H9 (cell line): Measurements from ENCODE around the gene CARD8. TPM values are rescaled to one million over a fixed set of nuclear protein-coding genes. Genes with fewer than 3 reads are reported as not detected.

Experiments
- DNase-seq: peaks from one replicate; pipeline ENCODE4 v3.0.0-alpha.2; 2017
- H2AFZ ChIP-seq: one replicate; pipeline ENCODE4 v1.6.1; 2013; ENCODE audit warnings: mild to moderate bottlenecking, low read length, control low read depth, moderate library complexity
- H2AK5ac ChIP-seq: 2 replicates; pipeline ENCODE4 v1.6.1; 2013; ENCODE audit warnings: low read length, control low read depth, mixed read lengths; ENCODE audit not compliant: insufficient read length
- H2BK120ac ChIP-seq: one replicate; pipeline ENCODE4 v1.6.1; 2013; ENCODE audit warnings: low read depth, mild to moderate bottlenecking, low read length, control low read depth, inconsistent platforms; ENCODE audit not compliant: poor library complexity, severe bottlenecking
- H2BK12ac ChIP-seq: 2 replicates; pipeline ENCODE4 v1.6.1; 2013; ENCODE audit warnings: low read length, control low read depth, mixed read lengths, low read depth; ENCODE audit not compliant: insufficient read length
- H2BK15ac ChIP-seq: 2 replicates; pipeline ENCODE4 v1.6.1; 2013; ENCODE audit warnings: low read depth, low read length, control low read depth
- H2BK20ac ChIP-seq: one replicate; pipeline ENCODE4 v1.6.1; 2013; ENCODE audit warnings: low read depth, mild to moderate bottlenecking, low read length, control low read depth, inconsistent platforms; ENCODE audit not compliant: poor library complexity, severe bottlenecking
- H2BK5ac ChIP-seq: 2 replicates; pipeline ENCODE4 v1.6.1; 2013; ENCODE audit warnings: low read length, control low read depth, mixed read lengths; ENCODE audit not compliant: insufficient read length
- H3K14ac ChIP-seq: 2 replicates; pipeline ENCODE4 v1.6.1; 2013; ENCODE audit warnings: low read length, control low read depth; ENCODE audit not compliant: insufficient read depth
- H3K18ac ChIP-seq: 2 replicates; pipeline ENCODE4 v1.6.1; 2013; ENCODE audit warnings: low read depth, mild to moderate bottlenecking, mixed read lengths, low read length, control low read depth; ENCODE audit not compliant: insufficient read length
- H3K23ac ChIP-seq: 2 replicates; pipeline ENCODE4 v1.6.1; 2013; ENCODE audit warnings: low read length, control low read depth, mixed read lengths, low read depth; ENCODE audit not compliant: insufficient read length
- H3K23me2 ChIP-seq: 2 replicates; pipeline ENCODE4 v1.6.1; 2013; ENCODE audit warnings: low read depth, mild to moderate bottlenecking, mixed read lengths, low read length, control low read depth; ENCODE audit not compliant: insufficient read length, poor library complexity, severe bottlenecking
- H3K27ac ChIP-seq: 2 replicates; pipeline ENCODE4 v1.5.1; 2013; ENCODE audit warnings: low read length, control low read depth, mixed read lengths, low read depth; ENCODE audit not compliant: insufficient read length
- H3K27me3 ChIP-seq: 2 replicates; pipeline ENCODE4 v1.6.1; 2013; ENCODE audit warnings: low read length, control low read depth, inconsistent platforms; ENCODE audit not compliant: insufficient read depth
- H3K4ac ChIP-seq: 2 replicates; pipeline ENCODE4 v1.6.1; 2013; ENCODE audit warnings: low read depth, mild to moderate bottlenecking, control low read depth, inconsistent platforms, low read length, moderate library complexity
- H3K4me1 ChIP-seq: 2 replicates; pipeline ENCODE4 v1.6.1; 2013; ENCODE audit warnings: low read length, control low read depth, inconsistent platforms; ENCODE audit not compliant: insufficient read depth
- H3K4me2 ChIP-seq: 2 replicates; pipeline ENCODE4 v1.6.1; 2013; ENCODE audit warnings: low read length, control low read depth, mixed read lengths; ENCODE audit not compliant: insufficient read length, insufficient read depth
- H3K56ac ChIP-seq: 2 replicates; pipeline ENCODE4 v1.6.1; 2013; ENCODE audit warnings: low read depth, mild to moderate bottlenecking, mixed read lengths, low read length, control low read depth; ENCODE audit not compliant: insufficient read length
- H3K79me1 ChIP-seq: 2 replicates; pipeline ENCODE4 v1.6.1; 2013; ENCODE audit warnings: low read depth, mild to moderate bottlenecking, moderate library complexity, low read length, control low read depth, inconsistent platforms; ENCODE audit not compliant: insufficient read depth, poor library complexity, severe bottlenecking
- H3K79me2 ChIP-seq: 2 replicates; pipeline ENCODE4 v1.6.1; 2013; ENCODE audit warnings: low read length, control low read depth, inconsistent platforms; ENCODE audit not compliant: insufficient read depth
- H3K9ac ChIP-seq: 2 replicates; pipeline ENCODE4 v1.6.1; 2013; ENCODE audit warnings: low read length, control low read depth, mixed read lengths; ENCODE audit not compliant: insufficient read length; ENCODE audit errors: extremely low read depth
- H3K9me3 ChIP-seq: one replicate; pipeline ENCODE4 v1.6.1; 2013; ENCODE audit warnings: low read depth, low read length, inconsistent platforms; ENCODE audit not compliant: control insufficient read depth
- H3T11ph ChIP-seq: one replicate; pipeline ENCODE4 v1.6.1; 2013; ENCODE audit warnings: mild to moderate bottlenecking, low read length, control low read depth, inconsistent platforms
- H4K20me1 ChIP-seq: one replicate; pipeline ENCODE4 v1.6.1; 2013; ENCODE audit not compliant: control insufficient read depth, insufficient read length, insufficient read depth
- H4K5ac ChIP-seq: 2 replicates; pipeline ENCODE4 v1.6.1; 2013; ENCODE audit warnings: low read depth, mild to moderate bottlenecking, mixed read lengths, low read length, control low read depth; ENCODE audit not compliant: insufficient read length
- H4K8ac ChIP-seq: replicated peaks from 2 replicates; pipeline ENCODE4 v1.6.1; 2013; ENCODE audit warnings: low read length, control low read depth, mixed read lengths, low read depth; ENCODE audit not compliant: insufficient read length
- H4K91ac ChIP-seq: 2 replicates; pipeline ENCODE4 v1.6.1; 2013; ENCODE audit warnings: low read depth, mild to moderate bottlenecking, moderate library complexity, mixed read lengths, low read length, control low read depth; ENCODE audit not compliant: insufficient read length
- H3K27ac Mint-ChIP-seq, 3 experiments: 2 replicates in 2 of 3; 3 replicates in 1 of 3; pipeline ENCODE4 v1.8.0; 2020 to 2021; ENCODE audit warnings: mixed read lengths in 3 of 3, mild to moderate bottlenecking in 1 of 3, moderate library complexity in 1 of 3
- H3K27me3 Mint-ChIP-seq: 2 replicates; pipeline ENCODE4 v1.8.0; 2021; ENCODE audit warnings: low read depth, mild to moderate bottlenecking, moderate library complexity, mixed read lengths
- H3K36me3 Mint-ChIP-seq, 3 experiments: 2 replicates in 2 of 3; 3 replicates in 1 of 3; pipeline ENCODE4 v1.8.0; 2020 to 2021; ENCODE audit warnings: low read depth in 3 of 3, mixed read lengths in 3 of 3; ENCODE audit not compliant: insufficient read depth in 1 of 3
- H3K4me1 Mint-ChIP-seq, 2 experiments: 2 replicates each; pipeline ENCODE4 v1.8.0; 2020; ENCODE audit warnings: mixed read lengths in 2 of 2
- H3K4me3 Mint-ChIP-seq, 2 experiments: 2 replicates in 1 of 2; 3 replicates in 1 of 2; pipeline ENCODE4 v1.8.0; 2020 to 2021; ENCODE audit warnings: mild to moderate bottlenecking in 2 of 2, mixed read lengths in 2 of 2, moderate library complexity in 1 of 2
- H3K9me3 Mint-ChIP-seq, 2 experiments: 2 replicates in 1 of 2; 3 replicates in 1 of 2; pipeline ENCODE4 v1.8.0; 2020; ENCODE audit warnings: mild to moderate bottlenecking in 2 of 2, mixed read lengths in 2 of 2, moderate library complexity in 1 of 2
- WGBS: extraction: QIAGEN DNeasy Blood & Tissue Kit; methylation state at CpG from one replicate; pipeline ENCODE4 v1.1.7; 2013; ENCODE audit warnings: missing lambda C conversion rate, low lambda C conversion rate, mixed read lengths; ENCODE audit not compliant: insufficient read length; ENCODE audit errors: extremely low coverage; 5-methylcytosine and 5-hydroxymethylcytosine counted together
- total RNA-seq: library from RNA; stranded (reverse); gene quantifications from 2 replicates; pipeline ENCODE4 v1.2.1, GENCODE V29; 2021
- TF ChIP-seq, protein P1 (sequence below): fragments of 200-600 bp; sonication (generic); conservative IDR thresholded peaks from 3 replicates; pipeline ENCODE4 v1.8.0; 2021; ENCODE audit warnings: antibody characterized with exemption, mild to moderate bottlenecking

Gene CARD8
- total RNA-seq, 1 experiment from 2014 or later = 21.0 TPM

DNA sequence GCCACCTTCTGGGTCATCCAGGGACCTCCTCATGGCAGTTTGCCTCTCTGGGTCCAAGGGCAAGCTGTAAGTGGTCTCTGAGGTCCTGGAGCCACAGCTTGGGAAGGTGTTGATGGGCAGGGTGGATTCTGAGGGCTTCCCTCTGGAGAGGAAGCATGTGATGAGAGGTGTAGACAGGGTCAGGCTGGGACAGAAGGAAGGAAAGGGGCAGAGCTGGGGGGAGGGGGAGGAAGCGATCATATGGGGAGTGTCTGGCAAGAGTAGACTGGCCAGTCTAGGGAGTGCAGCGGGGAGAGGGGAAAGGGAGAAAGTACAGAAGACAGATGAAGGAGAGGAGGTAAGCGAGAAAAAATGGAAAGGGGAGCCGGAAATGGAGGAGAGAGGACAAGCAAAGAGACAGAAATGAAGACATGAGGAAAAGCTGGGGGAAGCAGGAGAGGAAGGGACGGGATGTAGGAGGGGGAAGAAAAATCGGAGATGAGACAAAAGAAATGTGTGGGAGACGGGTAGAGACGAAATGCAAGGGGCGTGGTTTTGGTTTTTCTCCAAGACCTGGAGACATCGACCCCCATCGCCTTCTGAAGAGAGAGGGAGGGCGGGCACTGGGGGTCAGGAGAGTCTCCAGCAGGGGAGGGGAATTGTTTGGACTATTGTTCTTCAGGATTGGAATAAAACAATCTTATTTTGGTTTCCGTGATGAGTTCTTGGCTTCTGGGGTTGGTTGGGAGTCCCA is 58.6 kb downstream of the CARD8 start:
- Histone ChIP-seq H2BK120ac (no peak overlapping the region), H2BK12ac (no peak overlapping the region), H3K9me3 (no peaks in the 10 kb centered on the region)

More for the DNA sequence above, 58.6 kb downstream of the CARD8 start:
- H3K14ac ChIP-seq = no peak overlapping the region
- H3K4me1 Mint-ChIP-seq = peaks cover 18 to 24% of the 10 kb centered on the region in 2 experiments
- H3K79me2 ChIP-seq = no peaks in the 10 kb centered on the region
- H2BK20ac ChIP-seq = no peak overlapping the region
- no peak overlapping the region for H4K5ac ChIP-seq
- whole genome bisulfite sequencing = 100% methylated on average over 1 of the region's 13 CpGs
- H4K8ac ChIP-seq = no peak overlapping the region
- H3K36me3 Mint-ChIP-seq = peaks cover 2 to 5% (median 3%) of the 10 kb centered on the region in 3 experiments; a peak in 5 of 7 replicates
- no peaks in the 10 kb centered on the region; the same call in 1 of the 2 replicates for H3K27me3 Mint-ChIP-seq
- no peak overlapping the region for H2BK15ac ChIP-seq
- TF ChIP-seq, protein P1, sequence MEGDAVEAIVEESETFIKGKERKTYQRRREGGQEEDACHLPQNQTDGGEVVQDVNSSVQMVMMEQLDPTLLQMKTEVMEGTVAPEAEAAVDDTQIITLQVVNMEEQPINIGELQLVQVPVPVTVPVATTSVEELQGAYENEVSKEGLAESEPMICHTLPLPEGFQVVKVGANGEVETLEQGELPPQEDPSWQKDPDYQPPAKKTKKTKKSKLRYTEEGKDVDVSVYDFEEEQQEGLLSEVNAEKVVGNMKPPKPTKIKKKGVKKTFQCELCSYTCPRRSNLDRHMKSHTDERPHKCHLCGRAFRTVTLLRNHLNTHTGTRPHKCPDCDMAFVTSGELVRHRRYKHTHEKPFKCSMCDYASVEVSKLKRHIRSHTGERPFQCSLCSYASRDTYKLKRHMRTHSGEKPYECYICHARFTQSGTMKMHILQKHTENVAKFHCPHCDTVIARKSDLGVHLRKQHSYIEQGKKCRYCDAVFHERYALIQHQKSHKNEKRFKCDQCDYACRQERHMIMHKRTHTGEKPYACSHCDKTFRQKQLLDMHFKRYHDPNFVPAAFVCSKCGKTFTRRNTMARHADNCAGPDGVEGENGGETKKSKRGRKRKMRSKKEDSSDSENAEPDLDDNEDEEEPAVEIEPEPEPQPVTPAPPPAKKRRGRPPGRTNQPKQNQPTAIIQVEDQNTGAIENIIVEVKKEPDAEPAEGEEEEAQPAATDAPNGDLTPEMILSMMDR = no peak
- H3K4me1 ChIP-seq = 0 out of 2 replicates have a peak, but pooled peaks cover 2% of the 10 kb centered on the region
- no peaks in the 10 kb centered on the region for H3K9me3 Mint-ChIP-seq
- no peak for DNase-seq
- no peak overlapping the region; a peak in 2 of 7 replicates for H3K27ac Mint-ChIP-seq
- H3K79me1 ChIP-seq = no peaks in the 10 kb centered on the region
- H3K9ac ChIP-seq = no peak overlapping the region
- no peaks in the 10 kb centered on the region for H3K23me2 ChIP-seq
- H3K18ac ChIP-seq = no peak overlapping the region
- H4K20me1 ChIP-seq = no peaks in the 10 kb centered on the region
- no peak overlapping the region for H2AK5ac ChIP-seq
- H3K4ac ChIP-seq = no peak overlapping the region
- H3K56ac ChIP-seq = no peak overlapping the region
- H2BK5ac ChIP-seq = no peak overlapping the region
- no peak overlapping the region for H3K27ac ChIP-seq
- no peak overlapping the region for H3T11ph ChIP-seq
- no peak overlapping the region; a peak in 2 of 5 replicates for H3K4me3 Mint-ChIP-seq
- H2AFZ ChIP-seq = no peak overlapping the region
- H3K4me2 ChIP-seq = no peak overlapping the region
- no peaks in the 10 kb centered on the region for H3K27me3 ChIP-seq
- H4K91ac ChIP-seq = no peak overlapping the region
- no peak overlapping the region for H3K23ac ChIP-seq
